Gastroesophageal sphincter (tissue), 3 donors: Measurements from ENCODE around the gene CD36.

Experiments
- EP300 ChIP-seq: sonication (generic); formaldehyde crosslinking; IDR thresholded peaks from one replicate; pipeline ENCODE4 v1.6.1; 2017; ENCODE audit warnings: antibody characterized with exemption, mild to moderate bottlenecking
- POLR2A ChIP-seq, 2 donors: fragments of 450-650 bp; IDR thresholded peaks; one replicate each; pipeline ENCODE4 v1.6.1; 2017; ENCODE audit warnings: antibody characterized with exemption in 2 of 2, mild to moderate bottlenecking in 2 of 2, moderate library complexity in 1 of 2
- POLR2AphosphoS5 ChIP-seq: sonication (generic); formaldehyde crosslinking; IDR thresholded peaks from one replicate; pipeline ENCODE4 v1.6.1; 2017; ENCODE audit warnings: antibody characterized with exemption
- TF ChIP-seq, protein P1 (sequence below), 4 experiments: fragments of 200-600 bp in 2 of 4; fragments of 450-650 bp in 2 of 4; sonication (generic) in 1 of 4; IDR thresholded peaks; one replicate each; pipeline ENCODE4 v1.5.1; 2017 to 2019; ENCODE audit warnings: antibody characterized with exemption in 4 of 4, mild to moderate bottlenecking in 2 of 4, moderate library complexity in 2 of 4

DNA sequence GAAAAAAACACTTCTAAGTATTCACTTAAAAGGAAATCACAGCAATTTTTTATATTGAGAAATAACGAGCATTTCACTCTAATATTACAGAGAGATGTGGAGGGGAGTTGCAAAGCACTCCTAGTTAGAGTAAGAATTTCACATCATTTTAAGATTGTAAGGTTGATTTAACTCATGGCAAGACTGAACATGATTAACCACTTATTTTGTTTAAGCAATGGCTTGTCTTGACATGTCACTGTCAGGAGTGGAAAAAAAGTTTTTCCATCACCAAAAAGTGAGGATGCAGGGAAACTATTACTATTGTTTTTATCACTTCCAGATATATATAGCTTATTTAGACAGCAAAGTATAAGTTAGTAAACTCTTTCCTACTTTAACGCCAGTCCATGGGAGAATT is 27.1 kb downstream of the CD36 start:
- TF ChIP-seq, protein P1, sequence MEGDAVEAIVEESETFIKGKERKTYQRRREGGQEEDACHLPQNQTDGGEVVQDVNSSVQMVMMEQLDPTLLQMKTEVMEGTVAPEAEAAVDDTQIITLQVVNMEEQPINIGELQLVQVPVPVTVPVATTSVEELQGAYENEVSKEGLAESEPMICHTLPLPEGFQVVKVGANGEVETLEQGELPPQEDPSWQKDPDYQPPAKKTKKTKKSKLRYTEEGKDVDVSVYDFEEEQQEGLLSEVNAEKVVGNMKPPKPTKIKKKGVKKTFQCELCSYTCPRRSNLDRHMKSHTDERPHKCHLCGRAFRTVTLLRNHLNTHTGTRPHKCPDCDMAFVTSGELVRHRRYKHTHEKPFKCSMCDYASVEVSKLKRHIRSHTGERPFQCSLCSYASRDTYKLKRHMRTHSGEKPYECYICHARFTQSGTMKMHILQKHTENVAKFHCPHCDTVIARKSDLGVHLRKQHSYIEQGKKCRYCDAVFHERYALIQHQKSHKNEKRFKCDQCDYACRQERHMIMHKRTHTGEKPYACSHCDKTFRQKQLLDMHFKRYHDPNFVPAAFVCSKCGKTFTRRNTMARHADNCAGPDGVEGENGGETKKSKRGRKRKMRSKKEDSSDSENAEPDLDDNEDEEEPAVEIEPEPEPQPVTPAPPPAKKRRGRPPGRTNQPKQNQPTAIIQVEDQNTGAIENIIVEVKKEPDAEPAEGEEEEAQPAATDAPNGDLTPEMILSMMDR (IDR thresholded peaks at IDR 0.05), result no peak
- TF ChIP-seq POLR2A (IDR thresholded peaks at IDR 0.05) (no peak), POLR2AphosphoS5 (no peak), EP300 (no peak)
